Neural cell (in vitro differentiated cells): ENCODE measurements around the gene RAET1L.

ENCODE experiments used
- CTCF ChIP-seq: fragments of 450-650 bp; IDR thresholded peaks from 2 replicates; pipeline ENCODE4 v1.5.1; 2014; ENCODE audit warnings: antibody characterized with exemption, mild to moderate bottlenecking, moderate library complexity; ENCODE audit not compliant: poor library complexity, severe bottlenecking
- EP300 ChIP-seq: fragments of 450-650 bp; conservative IDR thresholded peaks from 2 replicates; pipeline ENCODE4 v1.6.1; 2014; ENCODE audit warnings: antibody characterized with exemption, mild to moderate bottlenecking, moderate library complexity; ENCODE audit not compliant: poor library complexity, severe bottlenecking
- MXI1 ChIP-seq: fragments of 450-650 bp; conservative IDR thresholded peaks from 2 replicates; pipeline ENCODE4 v1.6.1; 2014; ENCODE audit warnings: antibody characterized with exemption, mild to moderate bottlenecking; ENCODE audit not compliant: poor library complexity, severe bottlenecking
- POLR2AphosphoS5 ChIP-seq: IDR thresholded peaks from 2 replicates; pipeline ENCODE4 v1.6.1; 2012
- RAD21 ChIP-seq: fragments of 450-650 bp; conservative IDR thresholded peaks from 2 replicates; pipeline ENCODE4 v1.6.1; 2014; ENCODE audit warnings: antibody characterized with exemption, mild to moderate bottlenecking, moderate library complexity
- SMC3 ChIP-seq: fragments of 450-650 bp; conservative IDR thresholded peaks from 2 replicates; pipeline ENCODE4 v1.6.1; 2014; ENCODE audit warnings: antibody characterized with exemption, mild to moderate bottlenecking, moderate library complexity; ENCODE audit not compliant: poor library complexity
- TAF1 ChIP-seq: IDR thresholded peaks from 2 replicates; pipeline ENCODE4 v1.6.1; 2012; ENCODE audit warnings: low read depth

- TF ChIP-seq CTCF (no peak), EP300 (no peak), SMC3 (no peak), RAD21 (no peak), POLR2AphosphoS5 (no peak), MXI1 (no peak), TAF1 (no peak)
Measured at GRCh38 chr6:149985481-149985937, 39.8 kb downstream of the RAET1L start.
